Measurements from ENCODE around the gene SIK1. TPM values are rescaled to one million over a fixed set of nuclear protein-coding genes. Genes with fewer than 3 reads are reported as not detected.
"Not testable (repeated sequence)": the region's sequence is repeated elsewhere in the genome, so short reads cannot be mapped to it uniquely, and the experiment has no call there.

Gene SIK1
- total RNA-seq, 1 donor from 2014 or later: 1.8 TPM

DNA sequence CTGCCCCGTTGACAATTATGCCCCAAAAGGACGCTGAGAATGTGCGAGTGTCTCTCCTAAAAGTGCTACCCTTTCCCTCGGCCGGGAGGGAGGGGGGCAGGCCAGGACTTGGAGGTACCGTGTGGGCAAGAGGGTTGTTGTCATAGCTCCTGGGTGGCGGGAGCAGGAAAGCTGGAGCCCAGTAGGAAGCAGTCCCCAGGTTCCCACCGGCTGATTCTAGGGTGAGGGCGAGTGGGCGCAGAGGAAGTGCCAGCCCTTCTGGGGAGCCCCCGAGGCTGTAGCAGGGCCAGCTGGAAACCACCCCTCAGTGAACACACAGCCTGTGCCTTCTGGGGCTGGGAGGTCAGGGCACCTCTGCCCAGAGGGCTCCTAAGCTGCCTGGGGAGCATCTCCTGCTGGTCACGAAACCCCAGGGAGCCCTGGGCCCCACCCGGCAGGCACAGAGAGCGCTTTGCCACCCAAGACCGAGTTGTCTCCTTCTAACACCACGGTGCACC is 47.3 kb downstream of the SIK1 start:
- not testable (repeated sequence) for H3K36me3 Mint-ChIP-seq (ENCODE audit: low read depth, unreplicated experiment); H3K4me1 Mint-ChIP-seq (ENCODE audit: unreplicated experiment); DNase-seq (ENCODE audit: low spot score); H3K9me3 Mint-ChIP-seq (ENCODE audit: unreplicated experiment); H3K27me3 Mint-ChIP-seq (ENCODE audit: unreplicated experiment); H3K27ac Mint-ChIP-seq (ENCODE audit: unreplicated experiment); H3K4me3 Mint-ChIP-seq (ENCODE audit: unreplicated experiment)

- TF ChIP-seq CTCF (IDR thresholded peaks at IDR 0.05; ENCODE audit: unreplicated experiment): no peak
- Mint-ChIP-seq H3K36me3 (ENCODE audit: low read depth, unreplicated experiment) (no peaks in the 10 kb centered on the region), H3K9me3 (ENCODE audit: unreplicated experiment) (no peaks in the 10 kb centered on the region), H3K27me3 (ENCODE audit: unreplicated experiment) (peaks cover 3% of the 10 kb centered on the region), H3K4me3 (ENCODE audit: unreplicated experiment) (no peak overlapping the region), H3K4me1 (ENCODE audit: unreplicated experiment) (no peaks in the 10 kb centered on the region), H3K27ac (ENCODE audit: unreplicated experiment) (no peak overlapping the region)
- DNase-seq (ENCODE audit: low spot score): no peak
Observed at GRCh38 chr21:43376478-43376882, 50.5 kb downstream of the SIK1 start.

- Mint-ChIP-seq H3K9me3 (ENCODE audit: unreplicated experiment) (no peaks in the 10 kb centered on the region), H3K27me3 (ENCODE audit: unreplicated experiment) (peaks cover 3% of the 10 kb centered on the region), H3K36me3 (ENCODE audit: low read depth, unreplicated experiment) (no peaks in the 10 kb centered on the region), H3K4me1 (ENCODE audit: unreplicated experiment) (no peaks in the 10 kb centered on the region), H3K27ac (ENCODE audit: unreplicated experiment) (no peak overlapping the region), H3K4me3 (ENCODE audit: unreplicated experiment) (no peak overlapping the region)
- TF ChIP-seq CTCF (IDR thresholded peaks at IDR 0.05; ENCODE audit: unreplicated experiment): no peak
- no peak for DNase-seq (ENCODE audit: low spot score)
Observed at GRCh38 chr21:43375837-43376477, 51.0 kb downstream of the SIK1 start.

- H3K4me1 Mint-ChIP-seq (ENCODE audit: unreplicated experiment): no peaks in the 10 kb centered on the region
- TF ChIP-seq CTCF (IDR thresholded peaks at IDR 0.05; ENCODE audit: unreplicated experiment): no peak
- H3K27me3 Mint-ChIP-seq (ENCODE audit: unreplicated experiment): peaks cover 6% of the 10 kb centered on the region
- no peaks in the 10 kb centered on the region for H3K9me3 Mint-ChIP-seq (ENCODE audit: unreplicated experiment)
- no peak overlapping the region for H3K27ac Mint-ChIP-seq (ENCODE audit: unreplicated experiment)
- no peaks in the 10 kb centered on the region for H3K36me3 Mint-ChIP-seq (ENCODE audit: low read depth, unreplicated experiment)
- no peak for DNase-seq (ENCODE audit: low spot score)
- no peak overlapping the region for H3K4me3 Mint-ChIP-seq (ENCODE audit: unreplicated experiment)
Observed at GRCh38 chr21:43375006-43375836, 51.7 kb downstream of the SIK1 start.

DNA sequence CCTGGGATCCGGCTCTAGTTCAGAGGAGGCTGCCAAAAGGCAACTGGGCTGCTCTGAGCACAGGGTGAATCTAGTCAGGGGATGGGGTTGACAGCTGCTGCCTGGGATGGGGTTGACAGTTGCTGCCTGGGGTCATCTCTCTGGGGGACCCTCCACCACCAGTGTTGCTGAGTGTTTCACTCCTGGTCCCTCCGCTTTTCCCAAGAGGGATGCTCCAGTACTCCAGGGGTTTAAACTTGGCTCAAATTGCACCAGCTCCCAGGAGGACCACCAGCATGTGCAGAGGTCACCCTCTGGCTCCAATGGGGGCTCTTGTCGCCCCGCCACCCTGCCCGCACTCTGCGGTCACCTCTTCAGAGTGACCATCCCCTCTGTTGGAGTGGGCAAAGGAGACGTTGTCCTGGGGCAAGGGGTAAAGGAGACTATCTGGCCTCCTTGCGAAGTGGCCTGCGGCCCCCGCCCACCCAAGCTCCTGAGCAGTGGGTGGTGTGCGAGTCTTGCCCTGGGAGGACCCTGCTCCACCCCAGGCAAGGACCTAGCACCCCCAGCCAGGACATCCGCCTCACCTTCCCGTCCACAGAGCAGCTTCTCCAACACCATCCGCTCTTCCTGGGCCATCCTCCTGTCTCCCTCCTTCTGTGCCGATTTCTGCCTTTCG is 52.6 kb downstream of the SIK1 start:
- Mint-ChIP-seq H3K4me1 (ENCODE audit: unreplicated experiment) (no peaks in the 10 kb centered on the region), H3K27ac (ENCODE audit: unreplicated experiment) (no peak overlapping the region), H3K27me3 (ENCODE audit: unreplicated experiment) (peaks cover 6% of the 10 kb centered on the region), H3K4me3 (ENCODE audit: unreplicated experiment) (no peak overlapping the region), H3K36me3 (ENCODE audit: low read depth, unreplicated experiment) (no peaks in the 10 kb centered on the region), H3K9me3 (ENCODE audit: unreplicated experiment) (no peaks in the 10 kb centered on the region)
- no peak for DNase-seq (ENCODE audit: low spot score)
- no peak for TF ChIP-seq CTCF (IDR thresholded peaks at IDR 0.05; ENCODE audit: unreplicated experiment)
